ENCODE data around the gene KIF22. TPM values are rescaled to one million over a fixed set of nuclear protein-coding genes. Genes with fewer than 3 reads are reported as not detected.

Gene KIF22
- polyA plus RNA-seq, 2 of the 4 experiments (the other 2 are of a cell fraction): 64.3 to 73.7 TPM

DNA sequence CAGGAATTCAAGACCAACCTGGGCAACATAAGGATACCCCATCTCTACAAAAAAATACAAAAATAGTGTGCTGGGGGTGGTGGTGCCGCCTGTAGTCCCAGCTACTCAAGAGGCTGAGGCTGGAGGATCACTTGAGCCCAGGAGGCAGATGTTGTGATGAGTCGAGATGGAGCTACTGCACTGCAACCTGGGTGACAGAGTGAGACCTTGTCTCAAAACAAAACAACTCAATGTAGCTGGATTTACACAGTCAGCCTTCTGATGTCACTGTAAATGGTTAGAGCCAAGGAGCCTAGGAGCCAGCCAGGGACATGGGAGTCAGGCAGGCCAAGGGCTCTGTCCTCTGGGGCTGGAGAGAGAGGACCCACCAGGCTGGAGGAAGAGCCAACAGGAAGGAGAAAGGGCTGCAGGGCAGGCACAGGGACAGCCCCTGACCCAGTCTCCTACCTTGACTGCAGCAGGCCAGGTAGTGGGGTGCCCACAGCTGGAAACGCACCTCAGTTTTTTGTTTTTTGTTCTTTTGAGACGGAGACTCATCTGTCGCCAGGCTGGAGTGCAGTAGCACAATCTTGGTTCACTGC lies 64.1 kb downstream of the KIF22 start:
- ChIA-PET POLR2A (interaction anchor here (1.1 kb wide), 1 partner anchor 90 kb away, joined by 4 read pairs; no protein-coding TSS in a partner anchor), CTCF (interaction anchor here (0.7 to 26.2 kb wide), 9 partner anchors 8 to 176 kb away, joined by 3 to 568 read pairs (median 3); partner anchors contain the start of genes CDIPT, MAZ, MVP and PAGR1)
- H3K4me2 ChIP-seq: no peak overlapping the region
- no peak overlapping the region for H3K27ac ChIP-seq
- DNase-seq (ENCODE audit: low read depth in 1 of 2, low spot score in 1 of 2) (no peak), ATAC-seq (peak; percentile 47 to 52; a peak in 4 of 6 replicates), FAIRE-seq (no peak)
- 86% methylated on average over 5 of the region's 5 CpGs for WGBS (ENCODE audit: missing lambda C conversion rate)
- H3K4me1 ChIP-seq: no peaks in the 10 kb centered on the region
- no peak overlapping the region for H3K4me3 ChIP-seq
- H3K9me3 ChIP-seq: no peaks in the 10 kb centered on the region
- TF ChIP-seq HDAC2 (IDR thresholded peaks at IDR 0.05) (no peak), KDM1A (IDR thresholded peaks at IDR 0.05; ENCODE audit: low read depth) (no peak), ELK1 (IDR thresholded peaks at IDR 0.05; ENCODE audit: low read depth, low read length) (no peak), EP300 (IDR thresholded peaks at IDR 0.05) (no peak), RARB (CRISPR knock-in tag; IDR thresholded peaks at IDR 0.05) (no peak), SREBF2 (IDR thresholded peaks at IDR 0.05) (no peak), USF2 (IDR thresholded peaks at IDR 0.05) (no peak), FOSL2 (IDR thresholded peaks at IDR 0.05) (no peak), FOSL2 (CRISPR knock-in tag; IDR thresholded peaks at IDR 0.05) (no peak), KDM5A (IDR thresholded peaks at IDR 0.05) (no peak), JUNB (IDR thresholded peaks at IDR 0.05) (no peak), JUN (IDR thresholded peaks at IDR 0.05) (no peak), HOXB13 (CRISPR knock-in tag; IDR thresholded peaks at IDR 0.05; ENCODE audit: low read depth) (no peak), ZFP36 (IDR thresholded peaks at IDR 0.05; ENCODE audit: borderline replicate concordance, partially characterized antibody) (no peak), ZSCAN20 (CRISPR knock-in tag; IDR thresholded peaks at IDR 0.05) (no peak), NR3C1 (IDR thresholded peaks at IDR 0.05) (no peak), NFE2L2 (conservative IDR thresholded peaks at IDR 0.05; ENCODE audit: low read length) (no peak), ZC3H11A (IDR thresholded peaks at IDR 0.05) (no peak), MAFK (IDR thresholded peaks at IDR 0.05; ENCODE audit: partially characterized antibody) (no peak), RCOR1 (IDR thresholded peaks at IDR 0.05; ENCODE audit: low read depth, low read length) (no peak)

Small RNA genes lying within 50 kb of the gene (small RNA-seq; reads per million reads assigned to genes)
- 0 reads per million in 6 experiments for gene AC009133.6
- gene AC120114.4: 0 reads per million in 6 experiments

Other genes starting within 250 kb of the KIF22 start
- not detected in 2 replicates for gene SPN, start 127.5 kb upstream of the KIF22 start, polyA plus RNA-seq (2011; rRNA removed)
- gene SPN, start 127.5 kb upstream of the KIF22 start, polyA plus RNA-seq (2017; fragmentation: RNase III; extraction: RNeasy Plus Mini Kit Qiagen cat#74134 plus additional on column Dnase treatment): 0.03 TPM in 2 of 3 replicates, not detected in the other
- 1.9 and 2.1 TPM in 2 replicates for gene QPRT, start 111.6 kb upstream of the KIF22 start, polyA plus RNA-seq (2011; rRNA removed)
- 1.4 to 2.2 TPM (median 1.7 TPM) in 3 replicates for gene QPRT, start 111.6 kb upstream of the KIF22 start, polyA plus RNA-seq (2017; fragmentation: RNase III; extraction: RNeasy Plus Mini Kit Qiagen cat#74134 plus additional on column Dnase treatment)
- gene C16orf54, start 44.8 kb upstream of the KIF22 start, polyA plus RNA-seq (2011; rRNA removed): not detected in 2 replicates
- gene C16orf54, start 44.8 kb upstream of the KIF22 start, polyA plus RNA-seq (2017; fragmentation: RNase III; extraction: RNeasy Plus Mini Kit Qiagen cat#74134 plus additional on column Dnase treatment): not detected in 3 replicates
- gene ZG16, start 12.5 kb upstream of the KIF22 start, polyA plus RNA-seq (2011; rRNA removed): not detected in 2 replicates
- not detected in 3 replicates for gene ZG16, start 12.5 kb upstream of the KIF22 start, polyA plus RNA-seq (2017; fragmentation: RNase III; extraction: RNeasy Plus Mini Kit Qiagen cat#74134 plus additional on column Dnase treatment)
- 79.6 and 99.7 TPM in 2 replicates for gene MAZ, start 15.8 kb downstream of the KIF22 start, polyA plus RNA-seq (2011; rRNA removed)
- gene MAZ, start 15.8 kb downstream of the KIF22 start, polyA plus RNA-seq (2017; fragmentation: RNase III; extraction: RNeasy Plus Mini Kit Qiagen cat#74134 plus additional on column Dnase treatment): 216 to 231 TPM (median 221 TPM) in 3 replicates
- gene PRRT2, start 21.4 kb downstream of the KIF22 start, polyA plus RNA-seq (2011; rRNA removed): 0.25 and 0.34 TPM in 2 replicates
- 0.34 to 0.55 TPM (median 0.44 TPM) in 3 replicates for gene PRRT2, start 21.4 kb downstream of the KIF22 start, polyA plus RNA-seq (2017; fragmentation: RNase III; extraction: RNeasy Plus Mini Kit Qiagen cat#74134 plus additional on column Dnase treatment)
- gene PAGR1, start 25.4 kb downstream of the KIF22 start, polyA plus RNA-seq (2011; rRNA removed): 18.9 and 26.7 TPM in 2 replicates
- 41.0 to 44.5 TPM (median 43.1 TPM) in 3 replicates for gene PAGR1, start 25.4 kb downstream of the KIF22 start, polyA plus RNA-seq (2017; fragmentation: RNase III; extraction: RNeasy Plus Mini Kit Qiagen cat#74134 plus additional on column Dnase treatment)
- 73.3 and 87.7 TPM in 2 replicates for gene MVP, start 29.7 kb downstream of the KIF22 start, polyA plus RNA-seq (2011; rRNA removed)
- gene MVP, start 29.7 kb downstream of the KIF22 start, polyA plus RNA-seq (2017; fragmentation: RNase III; extraction: RNeasy Plus Mini Kit Qiagen cat#74134 plus additional on column Dnase treatment): 86.2 to 109 TPM (median 106 TPM) in 3 replicates
- gene CDIPT, start 72.5 kb downstream of the KIF22 start, polyA plus RNA-seq (2011; rRNA removed): 64.0 and 84.3 TPM in 2 replicates
- 60.3 to 72.1 TPM (median 71.2 TPM) in 3 replicates for gene CDIPT, start 72.5 kb downstream of the KIF22 start, polyA plus RNA-seq (2017; fragmentation: RNase III; extraction: RNeasy Plus Mini Kit Qiagen cat#74134 plus additional on column Dnase treatment)
- gene SEZ6L2, start 108.8 kb downstream of the KIF22 start, polyA plus RNA-seq (2011; rRNA removed): 4.3 and 5.1 TPM in 2 replicates
- 9.0 to 12.6 TPM (median 11.4 TPM) in 3 replicates for gene SEZ6L2, start 108.8 kb downstream of the KIF22 start, polyA plus RNA-seq (2017; fragmentation: RNase III; extraction: RNeasy Plus Mini Kit Qiagen cat#74134 plus additional on column Dnase treatment)
- 3.7 and 4.6 TPM in 2 replicates for gene ASPHD1, start 109.7 kb downstream of the KIF22 start, polyA plus RNA-seq (2011; rRNA removed)
- gene ASPHD1, start 109.7 kb downstream of the KIF22 start, polyA plus RNA-seq (2017; fragmentation: RNase III; extraction: RNeasy Plus Mini Kit Qiagen cat#74134 plus additional on column Dnase treatment): 20.6 to 22.2 TPM (median 21.6 TPM) in 3 replicates
- gene KCTD13, start 135.5 kb downstream of the KIF22 start, polyA plus RNA-seq (2011; rRNA removed): 14.6 and 15.3 TPM in 2 replicates
- gene KCTD13, start 135.5 kb downstream of the KIF22 start, polyA plus RNA-seq (2017; fragmentation: RNase III; extraction: RNeasy Plus Mini Kit Qiagen cat#74134 plus additional on column Dnase treatment): 11.9 to 13.3 TPM (median 12.7 TPM) in 3 replicates
- gene TMEM219, start 171.3 kb downstream of the KIF22 start, polyA plus RNA-seq (2011; rRNA removed): 65.1 and 82.5 TPM in 2 replicates
- gene TMEM219, start 171.3 kb downstream of the KIF22 start, polyA plus RNA-seq (2017; fragmentation: RNase III; extraction: RNeasy Plus Mini Kit Qiagen cat#74134 plus additional on column Dnase treatment): 68.1 to 77.2 TPM (median 74.4 TPM) in 3 replicates
- 13.7 TPM in 2 replicates for gene TAOK2, start 183.1 kb downstream of the KIF22 start, polyA plus RNA-seq (2011; rRNA removed)
- 28.2 to 30.8 TPM (median 30.7 TPM) in 3 replicates for gene TAOK2, start 183.1 kb downstream of the KIF22 start, polyA plus RNA-seq (2017; fragmentation: RNase III; extraction: RNeasy Plus Mini Kit Qiagen cat#74134 plus additional on column Dnase treatment)
- gene HIRIP3, start 204.9 kb downstream of the KIF22 start, polyA plus RNA-seq (2011; rRNA removed): 11.5 and 13.5 TPM in 2 replicates
- gene HIRIP3, start 204.9 kb downstream of the KIF22 start, polyA plus RNA-seq (2017; fragmentation: RNase III; extraction: RNeasy Plus Mini Kit Qiagen cat#74134 plus additional on column Dnase treatment): 16.7 to 19.5 TPM (median 17.0 TPM) in 3 replicates
- 33.1 and 41.3 TPM in 2 replicates for gene INO80E, start 205.5 kb downstream of the KIF22 start, polyA plus RNA-seq (2011; rRNA removed)
- gene INO80E, start 205.5 kb downstream of the KIF22 start, polyA plus RNA-seq (2017; fragmentation: RNase III; extraction: RNeasy Plus Mini Kit Qiagen cat#74134 plus additional on column Dnase treatment): 85.4 to 94.2 TPM (median 89.0 TPM) in 3 replicates
- 2.5 and 3.4 TPM in 2 replicates for gene DOC2A, start 220.3 kb downstream of the KIF22 start, polyA plus RNA-seq (2011; rRNA removed)
- 4.6 to 6.7 TPM (median 5.5 TPM) in 3 replicates for gene DOC2A, start 220.3 kb downstream of the KIF22 start, polyA plus RNA-seq (2017; fragmentation: RNase III; extraction: RNeasy Plus Mini Kit Qiagen cat#74134 plus additional on column Dnase treatment)
- gene C16orf92, start 232.4 kb downstream of the KIF22 start, polyA plus RNA-seq (2011; rRNA removed): not detected in 2 replicates
- gene C16orf92, start 232.4 kb downstream of the KIF22 start, polyA plus RNA-seq (2017; fragmentation: RNase III; extraction: RNeasy Plus Mini Kit Qiagen cat#74134 plus additional on column Dnase treatment): not detected in 3 replicates
- gene TLCD3B, start 240.5 kb downstream of the KIF22 start, polyA plus RNA-seq (2011; rRNA removed): 0.16 and 0.30 TPM in 2 replicates
- gene TLCD3B, start 240.5 kb downstream of the KIF22 start, polyA plus RNA-seq (2017; fragmentation: RNase III; extraction: RNeasy Plus Mini Kit Qiagen cat#74134 plus additional on column Dnase treatment): 0.35 to 0.71 TPM (median 0.68 TPM) in 3 replicates